ENCODE data around the gene PREX1. TPM values are rescaled to one million over a fixed set of nuclear protein-coding genes. Genes with fewer than 3 reads are reported as not detected.

PREX1 gene
- total and polyA plus RNA-seq, 9 donors = 16.7 to 32.5 (median 22.5) TPM

DNA sequence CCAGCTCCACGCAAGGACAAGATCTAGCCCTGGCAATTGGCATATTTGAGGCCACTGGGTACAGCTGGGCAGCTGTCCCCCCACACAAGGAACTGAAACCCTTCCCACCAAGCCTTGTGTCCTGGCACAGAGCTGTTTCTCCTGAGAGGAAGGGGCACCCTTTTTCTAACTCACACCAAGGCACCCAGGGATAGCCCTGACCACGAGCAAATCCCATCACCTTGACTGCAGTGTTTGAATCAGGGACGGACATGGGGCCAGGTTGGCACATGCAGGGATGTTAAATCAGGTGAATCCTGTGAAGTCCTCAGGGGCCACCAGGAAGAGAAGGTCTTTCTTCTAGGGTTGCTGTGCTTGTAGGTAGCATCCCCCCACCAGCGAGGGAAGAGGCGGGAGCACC, 246.6 kb downstream of the PREX1 start:
- H3K9me3 ChIP-seq (replicated peaks; ENCODE audit: control insufficient read depth, low read depth, low read length) = no peaks in the 10 kb centered on the region
- DNase-seq = no peak
- peaks cover 3% of the 10 kb centered on the region for H3K4me1 ChIP-seq (ENCODE audit: control insufficient read depth, insufficient read depth, low read length)
- no peaks in the 10 kb centered on the region for H3K36me3 ChIP-seq (ENCODE audit: control insufficient read depth, insufficient read depth, low read length)
- 88% methylated on average over 1 of the region's 5 CpGs for WGBS (ENCODE audit: insufficient coverage)
- H3K4me3 ChIP-seq (ENCODE audit: low read length) = no peak overlapping the region
- H3K27ac ChIP-seq (ENCODE audit: low read length) = no peak overlapping the region
- H3K27me3 ChIP-seq (ENCODE audit: control insufficient read depth, insufficient read depth, low read length) = peaks cover 32% of the 10 kb centered on the region

DNA sequence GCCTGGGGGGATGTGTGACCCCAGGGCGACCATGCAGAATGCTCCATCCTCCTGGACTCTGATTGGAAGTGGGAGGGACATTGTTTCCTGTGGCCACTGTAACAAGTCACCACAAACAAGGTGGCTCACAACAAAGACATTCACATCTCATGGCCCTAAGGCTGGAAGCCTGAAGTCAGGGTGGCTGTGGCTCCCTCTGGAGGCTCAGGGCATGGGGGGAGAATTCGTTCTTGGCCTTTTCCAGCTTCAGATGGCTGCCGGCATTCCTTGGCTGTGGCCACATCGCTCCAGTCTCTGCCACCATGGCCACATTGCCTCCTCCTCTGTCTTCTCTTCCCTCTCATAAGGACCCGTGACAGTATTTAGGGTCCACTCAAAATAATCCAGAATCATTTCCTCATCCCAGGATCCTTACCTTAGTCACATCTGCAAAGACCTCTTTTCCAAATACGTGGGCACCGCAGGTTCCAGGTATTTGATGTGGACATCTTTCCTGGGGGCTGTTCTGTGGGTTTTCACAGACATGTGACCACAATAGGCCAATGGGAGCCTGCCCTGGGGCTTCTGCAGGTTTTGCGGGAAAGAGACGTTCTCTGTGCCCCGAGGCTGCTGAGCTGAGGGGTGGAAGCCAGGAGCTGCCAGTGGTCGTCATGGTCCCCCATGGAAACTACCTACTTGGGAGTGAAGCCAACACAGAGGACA, 249.3 kb downstream of the PREX1 start:
- 79% methylated on average over 9 of the region's 11 CpGs for WGBS (ENCODE audit: insufficient coverage)
- no peaks in the 10 kb centered on the region for H3K4me1 ChIP-seq (ENCODE audit: control insufficient read depth, insufficient read depth, low read length)
- DNase-seq = no peak
- no peaks in the 10 kb centered on the region for H3K9me3 ChIP-seq (replicated peaks; ENCODE audit: control insufficient read depth, low read depth, low read length)
- H3K36me3 ChIP-seq (ENCODE audit: control insufficient read depth, insufficient read depth, low read length) = no peaks in the 10 kb centered on the region
- no peak overlapping the region for H3K4me3 ChIP-seq (ENCODE audit: low read length)
- H3K27me3 ChIP-seq (ENCODE audit: control insufficient read depth, insufficient read depth, low read length) = peaks cover 23% of the 10 kb centered on the region
- H3K27ac ChIP-seq (ENCODE audit: low read length) = no peak overlapping the region

- peaks cover 21% of the 10 kb centered on the region for H3K27me3 ChIP-seq (ENCODE audit: control insufficient read depth, insufficient read depth, low read length)
- H3K4me1 ChIP-seq (ENCODE audit: control insufficient read depth, insufficient read depth, low read length) = no peaks in the 10 kb centered on the region
- no peaks in the 10 kb centered on the region for H3K36me3 ChIP-seq (ENCODE audit: control insufficient read depth, insufficient read depth, low read length)
- no peak overlapping the region for H3K27ac ChIP-seq (ENCODE audit: low read length)
- no peak for DNase-seq
- no peak overlapping the region for H3K4me3 ChIP-seq (ENCODE audit: low read length)
- H3K9me3 ChIP-seq (replicated peaks; ENCODE audit: control insufficient read depth, low read depth, low read length) = no peaks in the 10 kb centered on the region
- WGBS (ENCODE audit: insufficient coverage) = 64% methylated on average over 11 of the region's 11 CpGs
Observed at GRCh38 chr20:48577557-48577956, 250.2 kb downstream of the PREX1 start.

- H3K36me3 ChIP-seq (ENCODE audit: control insufficient read depth, insufficient read depth, low read length) = no peaks in the 10 kb centered on the region
- WGBS (ENCODE audit: insufficient coverage) = 13% methylated on average over 1 of the region's 1 CpG
- H3K27ac ChIP-seq (ENCODE audit: low read length) = no peak overlapping the region
- DNase-seq = no peak
- H3K4me3 ChIP-seq (ENCODE audit: low read length) = no peak overlapping the region
- H3K4me1 ChIP-seq (ENCODE audit: control insufficient read depth, insufficient read depth, low read length) = peaks cover 5% of the 10 kb centered on the region
- no peaks in the 10 kb centered on the region for H3K9me3 ChIP-seq (replicated peaks; ENCODE audit: control insufficient read depth, low read depth, low read length)
- H3K27me3 ChIP-seq (ENCODE audit: control insufficient read depth, insufficient read depth, low read length) = peaks cover 21% of the 10 kb centered on the region
Observed at GRCh38 chr20:48574383-48574782, 253.4 kb downstream of the PREX1 start.

Other genes with a start within 250 kb of the PREX1 start
- gene ARFGEF2, start 93.7 kb upstream of the PREX1 start, total RNA-seq = 16.8 TPM
- 10 to 100 TPM; 10.2 to 15.3 (median 12.8) TPM for gene ARFGEF2, start 93.7 kb upstream of the PREX1 start, polyA plus RNA-seq (ENCODE audit: insufficient read depth in 1 of 8, insufficient read length in 8 of 8, low replicate concordance in 1 of 8)
- gene CSE1L, start 218.3 kb upstream of the PREX1 start, total RNA-seq = 53.4 TPM
- gene CSE1L, start 218.3 kb upstream of the PREX1 start, polyA plus RNA-seq (ENCODE audit: insufficient read depth in 1 of 8, insufficient read length in 8 of 8, low replicate concordance in 1 of 8) = 10 to 100 TPM; 52.7 to 70.6 (median 61.3) TPM